H1 (cell line): ENCODE results near the gene TET2. TPM values are rescaled to one million over a fixed set of nuclear protein-coding genes. Genes with fewer than 3 reads are reported as not detected.

ENCODE experiments used
- FOSL1 ChIP-seq: IDR thresholded peaks from 2 replicates; pipeline ENCODE4 v1.6.1; 2011; ENCODE audit warnings: mild to moderate bottlenecking, low read depth, low read length, moderate library complexity; ENCODE audit not compliant: insufficient read depth
- polyA plus RNA-seq, 7 experiments: library from polyadenylated mRNA; depleted of rRNA in 3 of 7; stranded (reverse) in 5 of 7; unstranded in 2 of 7; fragments of >200 nt in 5 of 7; fragments of 200-250 nt in 2 of 7; gene quantifications; 1 replicate in 5 of 7; 2 replicates in 1 of 7; 4 replicates in 1 of 7; pipeline versions ENCODE4 v1.2.1 to v1.2.3, GENCODE V29; 2011 to 2013; ENCODE audit warnings: missing spikeins in 2 of 7, mixed read lengths in 2 of 7
- total RNA-seq: library from RNA; stranded (reverse); fragmentation: NEBNext Ultra II Directional; extraction: Animal tissue kit (Norgen Biotek cat#: 25700); gene quantifications from 2 replicates; pipeline ENCODE4 v1.2.1, GENCODE V29; 2021
- TF ChIP-seq, protein P1 (sequence below): fragments of 300-600 bp; sonication (generic); IDR thresholded peaks from 2 replicates; pipeline ENCODE4 v1.7.1; 2012; ENCODE audit warnings: low read length, moderate library complexity, mild to moderate bottlenecking, inconsistent platforms; ENCODE audit not compliant: insufficient replicate concordance

The TET2 gene
- total and polyA plus RNA-seq, 2 of the 8 experiments (the other 6 are each of a cell fraction or from before 2014, with no cell fraction given) = 1.0 to 2.6 TPM

GRCh38 chr4:105318486-105318885 is 171.8 kb downstream of the TET2 start (continued):
- TF ChIP-seq, protein P1, sequence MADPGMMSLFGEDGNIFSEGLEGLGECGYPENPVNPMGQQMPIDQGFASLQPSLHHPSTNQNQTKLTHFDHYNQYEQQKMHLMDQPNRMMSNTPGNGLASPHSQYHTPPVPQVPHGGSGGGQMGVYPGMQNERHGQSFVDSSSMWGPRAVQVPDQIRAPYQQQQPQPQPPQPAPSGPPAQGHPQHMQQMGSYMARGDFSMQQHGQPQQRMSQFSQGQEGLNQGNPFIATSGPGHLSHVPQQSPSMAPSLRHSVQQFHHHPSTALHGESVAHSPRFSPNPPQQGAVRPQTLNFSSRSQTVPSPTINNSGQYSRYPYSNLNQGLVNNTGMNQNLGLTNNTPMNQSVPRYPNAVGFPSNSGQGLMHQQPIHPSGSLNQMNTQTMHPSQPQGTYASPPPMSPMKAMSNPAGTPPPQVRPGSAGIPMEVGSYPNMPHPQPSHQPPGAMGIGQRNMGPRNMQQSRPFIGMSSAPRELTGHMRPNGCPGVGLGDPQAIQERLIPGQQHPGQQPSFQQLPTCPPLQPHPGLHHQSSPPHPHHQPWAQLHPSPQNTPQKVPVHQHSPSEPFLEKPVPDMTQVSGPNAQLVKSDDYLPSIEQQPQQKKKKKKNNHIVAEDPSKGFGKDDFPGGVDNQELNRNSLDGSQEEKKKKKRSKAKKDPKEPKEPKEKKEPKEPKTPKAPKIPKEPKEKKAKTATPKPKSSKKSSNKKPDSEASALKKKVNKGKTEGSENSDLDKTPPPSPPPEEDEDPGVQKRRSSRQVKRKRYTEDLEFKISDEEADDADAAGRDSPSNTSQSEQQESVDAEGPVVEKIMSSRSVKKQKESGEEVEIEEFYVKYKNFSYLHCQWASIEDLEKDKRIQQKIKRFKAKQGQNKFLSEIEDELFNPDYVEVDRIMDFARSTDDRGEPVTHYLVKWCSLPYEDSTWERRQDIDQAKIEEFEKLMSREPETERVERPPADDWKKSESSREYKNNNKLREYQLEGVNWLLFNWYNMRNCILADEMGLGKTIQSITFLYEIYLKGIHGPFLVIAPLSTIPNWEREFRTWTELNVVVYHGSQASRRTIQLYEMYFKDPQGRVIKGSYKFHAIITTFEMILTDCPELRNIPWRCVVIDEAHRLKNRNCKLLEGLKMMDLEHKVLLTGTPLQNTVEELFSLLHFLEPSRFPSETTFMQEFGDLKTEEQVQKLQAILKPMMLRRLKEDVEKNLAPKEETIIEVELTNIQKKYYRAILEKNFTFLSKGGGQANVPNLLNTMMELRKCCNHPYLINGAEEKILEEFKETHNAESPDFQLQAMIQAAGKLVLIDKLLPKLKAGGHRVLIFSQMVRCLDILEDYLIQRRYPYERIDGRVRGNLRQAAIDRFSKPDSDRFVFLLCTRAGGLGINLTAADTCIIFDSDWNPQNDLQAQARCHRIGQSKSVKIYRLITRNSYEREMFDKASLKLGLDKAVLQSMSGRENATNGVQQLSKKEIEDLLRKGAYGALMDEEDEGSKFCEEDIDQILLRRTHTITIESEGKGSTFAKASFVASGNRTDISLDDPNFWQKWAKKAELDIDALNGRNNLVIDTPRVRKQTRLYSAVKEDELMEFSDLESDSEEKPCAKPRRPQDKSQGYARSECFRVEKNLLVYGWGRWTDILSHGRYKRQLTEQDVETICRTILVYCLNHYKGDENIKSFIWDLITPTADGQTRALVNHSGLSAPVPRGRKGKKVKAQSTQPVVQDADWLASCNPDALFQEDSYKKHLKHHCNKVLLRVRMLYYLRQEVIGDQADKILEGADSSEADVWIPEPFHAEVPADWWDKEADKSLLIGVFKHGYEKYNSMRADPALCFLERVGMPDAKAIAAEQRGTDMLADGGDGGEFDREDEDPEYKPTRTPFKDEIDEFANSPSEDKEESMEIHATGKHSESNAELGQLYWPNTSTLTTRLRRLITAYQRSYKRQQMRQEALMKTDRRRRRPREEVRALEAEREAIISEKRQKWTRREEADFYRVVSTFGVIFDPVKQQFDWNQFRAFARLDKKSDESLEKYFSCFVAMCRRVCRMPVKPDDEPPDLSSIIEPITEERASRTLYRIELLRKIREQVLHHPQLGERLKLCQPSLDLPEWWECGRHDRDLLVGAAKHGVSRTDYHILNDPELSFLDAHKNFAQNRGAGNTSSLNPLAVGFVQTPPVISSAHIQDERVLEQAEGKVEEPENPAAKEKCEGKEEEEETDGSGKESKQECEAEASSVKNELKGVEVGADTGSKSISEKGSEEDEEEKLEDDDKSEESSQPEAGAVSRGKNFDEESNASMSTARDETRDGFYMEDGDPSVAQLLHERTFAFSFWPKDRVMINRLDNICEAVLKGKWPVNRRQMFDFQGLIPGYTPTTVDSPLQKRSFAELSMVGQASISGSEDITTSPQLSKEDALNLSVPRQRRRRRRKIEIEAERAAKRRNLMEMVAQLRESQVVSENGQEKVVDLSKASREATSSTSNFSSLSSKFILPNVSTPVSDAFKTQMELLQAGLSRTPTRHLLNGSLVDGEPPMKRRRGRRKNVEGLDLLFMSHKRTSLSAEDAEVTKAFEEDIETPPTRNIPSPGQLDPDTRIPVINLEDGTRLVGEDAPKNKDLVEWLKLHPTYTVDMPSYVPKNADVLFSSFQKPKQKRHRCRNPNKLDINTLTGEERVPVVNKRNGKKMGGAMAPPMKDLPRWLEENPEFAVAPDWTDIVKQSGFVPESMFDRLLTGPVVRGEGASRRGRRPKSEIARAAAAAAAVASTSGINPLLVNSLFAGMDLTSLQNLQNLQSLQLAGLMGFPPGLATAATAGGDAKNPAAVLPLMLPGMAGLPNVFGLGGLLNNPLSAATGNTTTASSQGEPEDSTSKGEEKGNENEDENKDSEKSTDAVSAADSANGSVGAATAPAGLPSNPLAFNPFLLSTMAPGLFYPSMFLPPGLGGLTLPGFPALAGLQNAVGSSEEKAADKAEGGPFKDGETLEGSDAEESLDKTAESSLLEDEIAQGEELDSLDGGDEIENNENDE = no peak
- TF ChIP-seq FOSL1 = no peak
